VCaP (cell line): ENCODE results near the gene SUPT20HL2.
"Not testable (repeated sequence)": the region's sequence is repeated elsewhere in the genome, so short reads cannot be mapped to it uniquely, and the experiment has no call there.

Experiments
- H3K27ac ChIP-seq: fragments of 450-650 bp; 2 replicates; pipeline ENCODE4 v1.5.1; 2017
- TF ChIP-seq, protein P1 (sequence below): fragments of 450-650 bp; conservative IDR thresholded peaks from 2 replicates; pipeline ENCODE4 v1.5.1; 2017; ENCODE audit warnings: mild to moderate bottlenecking, moderate library complexity

The SUPT20HL2 gene

DNA sequence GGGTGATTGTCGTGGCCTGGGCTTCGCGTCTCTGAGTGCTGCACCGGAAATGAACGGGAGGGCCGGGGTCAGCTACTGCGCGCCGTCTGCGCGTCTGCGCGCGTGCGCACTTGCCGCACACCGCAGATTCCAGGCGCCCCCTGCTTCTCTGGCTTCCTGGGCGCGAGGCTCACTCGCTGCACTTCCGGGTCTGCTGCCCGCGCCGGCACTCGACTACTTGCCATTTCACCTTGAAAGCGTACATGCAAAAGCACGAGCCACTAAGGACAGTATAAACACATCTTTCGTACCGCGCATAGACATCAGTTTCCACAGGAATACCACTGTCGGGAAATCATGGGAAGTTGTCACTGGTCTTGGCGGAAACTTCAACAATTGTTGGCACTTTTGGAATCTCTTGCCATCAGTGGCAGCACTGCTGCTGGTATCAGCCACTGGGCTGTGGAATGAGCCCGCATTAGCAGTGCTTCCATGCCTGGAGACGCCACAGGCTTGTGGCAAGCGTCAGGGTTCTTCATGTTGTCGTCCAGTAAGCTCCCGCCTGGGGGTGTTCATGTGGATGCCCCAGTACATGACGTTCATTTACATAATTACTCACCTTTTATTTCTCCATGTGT lies at the start of gene SUPT20HL2:
Gene SUPT20HL2, minus strand, starts transcription at position 51 of the 617 bp plus-strand sequence. CDS start 754 bp downstream, outside the sequence.
- TF ChIP-seq, protein P1, sequence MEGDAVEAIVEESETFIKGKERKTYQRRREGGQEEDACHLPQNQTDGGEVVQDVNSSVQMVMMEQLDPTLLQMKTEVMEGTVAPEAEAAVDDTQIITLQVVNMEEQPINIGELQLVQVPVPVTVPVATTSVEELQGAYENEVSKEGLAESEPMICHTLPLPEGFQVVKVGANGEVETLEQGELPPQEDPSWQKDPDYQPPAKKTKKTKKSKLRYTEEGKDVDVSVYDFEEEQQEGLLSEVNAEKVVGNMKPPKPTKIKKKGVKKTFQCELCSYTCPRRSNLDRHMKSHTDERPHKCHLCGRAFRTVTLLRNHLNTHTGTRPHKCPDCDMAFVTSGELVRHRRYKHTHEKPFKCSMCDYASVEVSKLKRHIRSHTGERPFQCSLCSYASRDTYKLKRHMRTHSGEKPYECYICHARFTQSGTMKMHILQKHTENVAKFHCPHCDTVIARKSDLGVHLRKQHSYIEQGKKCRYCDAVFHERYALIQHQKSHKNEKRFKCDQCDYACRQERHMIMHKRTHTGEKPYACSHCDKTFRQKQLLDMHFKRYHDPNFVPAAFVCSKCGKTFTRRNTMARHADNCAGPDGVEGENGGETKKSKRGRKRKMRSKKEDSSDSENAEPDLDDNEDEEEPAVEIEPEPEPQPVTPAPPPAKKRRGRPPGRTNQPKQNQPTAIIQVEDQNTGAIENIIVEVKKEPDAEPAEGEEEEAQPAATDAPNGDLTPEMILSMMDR = no peak
- no peak within 1 kb of the TSS for H3K27ac ChIP-seq

DNA sequence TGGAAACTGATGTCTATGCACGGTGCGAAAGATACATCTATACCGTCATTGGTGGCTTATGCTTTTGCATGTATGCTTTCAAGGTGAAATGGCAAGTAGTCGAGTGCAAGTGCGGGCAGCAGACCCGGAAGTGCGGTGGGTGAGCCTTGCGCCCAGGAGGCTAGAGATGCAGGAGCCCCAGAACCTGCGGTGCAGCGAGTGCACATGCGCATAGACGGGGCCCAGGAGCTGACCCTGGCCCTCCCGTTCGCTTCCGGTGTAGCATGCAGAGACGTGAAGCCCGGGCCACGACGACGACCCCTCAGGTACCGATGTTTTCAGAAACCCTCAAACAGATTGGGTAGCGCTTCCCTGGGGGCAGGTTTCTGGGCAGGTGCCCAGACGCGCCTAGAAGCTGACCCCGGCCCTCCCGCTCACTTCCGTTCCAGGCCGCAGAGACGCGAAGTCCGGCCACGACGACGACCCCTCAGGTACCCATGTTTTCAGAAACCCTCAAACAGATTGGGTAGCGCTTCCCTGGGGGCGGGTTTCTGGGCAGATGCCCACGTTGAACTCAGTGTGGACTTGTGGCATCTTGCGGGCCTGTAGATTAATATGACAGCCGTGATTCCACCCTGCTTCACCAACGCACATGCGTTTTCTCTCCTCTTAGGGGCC lies 48.3 kb upstream of the SUPT20HL2 start:
- H3K27ac ChIP-seq = not testable (repeated sequence)

DNA sequence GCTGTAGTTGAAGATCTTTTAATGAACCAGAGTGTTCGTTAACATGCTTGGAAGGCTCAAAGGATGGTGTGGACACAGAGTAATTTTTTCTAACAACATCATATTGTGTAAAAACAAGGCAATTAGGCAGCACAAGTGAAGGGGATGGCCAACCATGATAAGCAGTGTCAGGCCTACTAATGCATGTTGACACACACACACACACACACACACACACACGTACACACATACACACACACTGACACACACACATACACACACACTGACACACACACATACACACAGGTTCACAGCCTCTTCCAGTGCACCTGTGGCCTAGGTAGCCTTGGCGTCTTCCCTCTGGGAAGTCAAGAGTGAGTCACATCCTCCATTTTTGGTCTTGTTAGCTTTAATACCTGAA lies 46.4 kb upstream of the SUPT20HL2 start, which contains the start of gene SUPT20HL1:
Gene SUPT20HL1, plus strand, starts transcription at position 368 of the 400 bp plus-strand sequence. CDS start 2,122 bp downstream, outside the sequence.
- H3K27ac ChIP-seq = no peak within 1 kb of the TSS
- TF ChIP-seq, protein P1 = no peak

DNA sequence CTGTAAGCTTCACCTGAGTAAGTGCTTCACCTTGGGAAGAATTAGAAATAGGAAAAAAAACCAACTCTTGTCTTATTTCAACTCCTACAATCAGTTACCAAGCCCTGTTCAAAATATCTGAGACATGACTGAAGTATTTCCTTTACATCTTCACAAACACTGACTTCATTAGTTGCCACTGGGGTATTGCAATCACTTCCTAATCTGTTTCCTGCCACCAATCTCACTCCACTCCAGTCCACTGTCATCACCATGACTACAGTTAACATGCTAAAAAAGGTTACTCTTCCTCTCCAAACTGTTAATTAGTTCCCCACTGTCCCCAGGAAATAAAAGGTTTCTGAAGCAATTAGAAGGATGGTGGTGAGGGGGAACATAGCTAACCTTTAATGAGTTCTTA lies 43.2 kb upstream of the SUPT20HL2 start:
- no peak overlapping the region for H3K27ac ChIP-seq
- TF ChIP-seq, protein P1 = no peak

DNA sequence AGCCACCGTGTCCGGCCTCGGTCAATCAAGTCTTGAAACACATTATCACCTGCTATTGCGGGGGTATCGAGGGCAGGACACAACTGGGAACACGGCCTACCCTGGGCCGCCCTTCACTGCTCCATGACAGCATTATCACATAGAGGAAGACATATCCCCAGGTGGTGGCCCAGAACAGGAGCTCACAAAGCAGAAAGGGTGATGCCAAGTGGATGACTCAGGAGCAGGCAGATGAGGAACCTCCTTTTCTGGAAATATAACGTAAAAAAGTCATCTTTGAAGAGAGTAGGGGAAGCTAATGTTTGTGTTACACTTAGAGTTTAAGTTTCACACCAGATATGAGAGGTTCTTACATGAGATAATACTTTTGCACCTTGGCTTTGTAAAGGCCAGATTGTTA lies 41.2 kb upstream of the SUPT20HL2 start:
- H3K27ac ChIP-seq = no peak overlapping the region
- TF ChIP-seq, protein P1 = no peak

DNA sequence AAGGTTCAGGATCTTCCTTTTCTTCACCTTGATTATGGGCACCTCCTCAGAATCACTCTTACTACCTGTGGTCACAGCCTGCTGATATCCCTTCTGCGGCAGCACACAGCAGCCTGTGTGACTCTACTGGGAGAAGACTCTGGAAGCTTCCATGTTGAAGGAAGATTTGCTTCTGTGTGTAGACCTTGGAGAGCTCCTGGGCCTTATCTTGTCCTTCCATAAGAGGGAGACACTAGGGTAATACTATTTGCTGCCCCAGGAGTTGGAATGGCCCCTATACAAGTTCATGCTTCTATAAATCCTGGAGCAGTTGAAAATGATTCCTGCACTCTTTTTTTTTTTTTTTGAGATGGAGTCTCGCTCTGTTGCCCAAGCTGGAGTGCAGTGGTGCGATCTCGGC lies 36.3 kb upstream of the SUPT20HL2 start:
- no peak overlapping the region for H3K27ac ChIP-seq
- TF ChIP-seq, protein P1 = no peak

DNA sequence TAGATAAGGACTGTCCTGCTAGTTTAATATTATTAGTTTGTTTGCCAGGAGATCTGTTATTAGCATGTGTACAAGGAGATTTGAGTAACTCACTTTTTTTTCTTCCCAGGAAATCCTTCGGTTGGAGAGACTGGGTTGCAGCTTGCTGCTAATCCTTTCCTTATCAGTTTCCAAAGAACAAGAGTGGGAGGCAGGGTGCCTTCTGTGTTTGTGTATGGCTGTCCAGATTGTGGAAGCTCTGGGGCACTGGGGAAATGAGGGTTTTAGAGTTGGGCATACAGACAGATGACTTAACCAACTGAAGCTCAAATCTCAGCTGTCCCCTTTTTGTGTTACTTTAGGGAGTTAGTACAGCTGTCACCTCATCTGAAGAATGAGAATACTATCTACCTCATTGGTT lies 34.0 kb upstream of the SUPT20HL2 start:
- H3K27ac ChIP-seq = no peak overlapping the region
- TF ChIP-seq, protein P1 = no peak

DNA sequence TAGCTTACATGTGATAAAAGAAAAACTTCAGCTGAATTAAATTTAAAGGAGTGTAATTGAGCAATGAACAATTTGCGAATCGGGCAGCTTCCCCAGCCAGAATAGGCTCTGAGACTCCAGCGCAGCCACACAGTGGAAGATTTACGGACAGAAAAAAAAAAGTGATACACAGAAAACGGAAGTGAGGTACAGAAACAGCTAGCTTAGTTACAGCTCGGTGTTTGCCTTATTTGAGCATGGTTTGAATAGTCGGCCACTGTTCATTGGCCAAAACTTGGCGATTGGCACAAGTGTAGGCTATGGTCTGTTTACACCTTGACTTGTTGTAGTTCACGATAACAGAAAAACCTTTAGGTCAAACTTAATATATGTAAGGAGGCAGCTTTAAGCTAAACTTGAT lies 29.9 kb upstream of the SUPT20HL2 start:
- TF ChIP-seq, protein P1 = no peak
- no peak overlapping the region for H3K27ac ChIP-seq
